HepG2 (cell line): ENCODE data around the gene SLC4A5. TPM values are rescaled to one million over a fixed set of nuclear protein-coding genes. Genes with fewer than 3 reads are reported as not detected.
A peak's percentile ranks its signal among the peaks of the same experiment; 100 is the strongest.

ENCODE experiments used
- HDAC1 ChIP-seq: sonication (generic); formaldehyde crosslinking; IDR thresholded peaks from 2 replicates; pipeline ENCODE4 v1.5.1; 2020; ENCODE audit warnings: mild to moderate bottlenecking, missing genetic modification reagents
- IKZF4 ChIP-seq: sonication (generic); formaldehyde crosslinking; IDR thresholded peaks from 2 replicates; pipeline ENCODE4 v1.5.1; 2020; ENCODE audit warnings: borderline replicate concordance, mild to moderate bottlenecking, low read depth, missing genetic modification reagents; ENCODE audit errors: not compliant biosample characterization
- MEIS2 ChIP-seq: sonication (generic); formaldehyde crosslinking; IDR thresholded peaks from 2 replicates; pipeline ENCODE4 v1.9.0; 2021; ENCODE audit warnings: mild to moderate bottlenecking, missing genetic modification reagents
- NFKBIZ ChIP-seq: IDR thresholded peaks from 2 replicates; pipeline ENCODE4 v1.6.1; 2018; ENCODE audit warnings: missing genetic modification reagents, missing compliant biosample characterization
- NR2F1 ChIP-seq, 2 experiments: fragments of 450-650 bp in 1 of 2; formaldehyde crosslinking in 1 of 2; IDR thresholded peaks; 2 replicates each; pipeline versions ENCODE4 v1.5.0 to v1.6.1; 2016 to 2020; ENCODE audit warnings: mild to moderate bottlenecking in 1 of 2, missing compliant biosample characterization in 1 of 2, missing genetic modification reagents in 1 of 2, moderate library complexity in 1 of 2
- POLR2AphosphoS5 ChIP-seq: IDR thresholded peaks from 2 replicates; pipeline ENCODE4 v1.6.1; 2012; ENCODE audit warnings: low read depth, low read length
- RARA ChIP-seq: IDR thresholded peaks from 2 replicates; pipeline ENCODE4 v1.6.1; 2016; ENCODE audit warnings: missing genetic modification reagents, missing compliant biosample characterization
- RELA ChIP-seq: sonication (generic); formaldehyde crosslinking; IDR thresholded peaks from 2 replicates; pipeline ENCODE4 v1.4.0; 2020; ENCODE audit warnings: missing genetic modification reagents
- RFXAP ChIP-seq: sonication (generic); formaldehyde crosslinking; IDR thresholded peaks from 2 replicates; pipeline ENCODE4 v1.4.0; 2020; ENCODE audit warnings: missing genetic modification reagents, borderline replicate concordance
- RNF2 ChIP-seq: fragments of 450-650 bp; conservative IDR thresholded peaks from 2 replicates; pipeline ENCODE4 v1.6.1; 2016; ENCODE audit warnings: low read depth
- ZMYM2 ChIP-seq: sonication (generic); formaldehyde crosslinking; IDR thresholded peaks from 2 replicates; pipeline ENCODE4 v1.8.0; 2022; ENCODE audit warnings: mild to moderate bottlenecking, missing genetic modification reagents
- ZNF256 ChIP-seq: sonication (generic); formaldehyde crosslinking; conservative IDR thresholded peaks from 2 replicates; pipeline ENCODE4 v1.4.0; 2020; ENCODE audit warnings: missing genetic modification reagents
- ZNF326 ChIP-seq: sonication (generic); formaldehyde crosslinking; IDR thresholded peaks from 2 replicates; pipeline ENCODE4 v1.4.0; 2020; ENCODE audit warnings: missing genetic modification reagents, borderline replicate concordance
- ZNF431 ChIP-seq: sonication (generic); formaldehyde crosslinking; IDR thresholded peaks from 2 replicates; pipeline ENCODE4 v1.9.0; 2022; ENCODE audit warnings: missing genetic modification reagents, low read depth, mild to moderate bottlenecking, borderline replicate concordance
- ZNF503 ChIP-seq: sonication (generic); formaldehyde crosslinking; IDR thresholded peaks from 2 replicates; pipeline ENCODE4 v1.4.0; 2020; ENCODE audit warnings: missing genetic modification reagents
- ZNF570 ChIP-seq: sonication (generic); formaldehyde crosslinking; IDR thresholded peaks from 2 replicates; pipeline ENCODE4 v1.4.0; 2020; ENCODE audit warnings: mild to moderate bottlenecking, missing genetic modification reagents, borderline replicate concordance
- polyA plus RNA-seq, 8 experiments: library from polyadenylated mRNA; depleted of rRNA in 3 of 8; stranded (reverse) in 7 of 8; unstranded in 1 of 8; fragments of >200 nt; fragmentation: Illumina TruSeq in 4 of 8; extraction: Trizol in 4 of 8; gene quantifications; 2 replicates each; pipeline versions ENCODE4 v1.2.1 to v1.2.3, GENCODE V29; 2011 to 2016; ENCODE audit warnings: low read depth in 4 of 8, missing spikeins in 1 of 8, mixed read lengths in 1 of 8; ENCODE audit not compliant: insufficient read depth in 1 of 8
- total RNA-seq, 5 experiments: library from RNA; depleted of rRNA; stranded (reverse); fragments of >200 nt; fragmentation: Illumina TruSeq; extraction: Trizol; gene quantifications; 2 replicates each; pipeline ENCODE4 v1.2.3, GENCODE V29; 2016; ENCODE audit warnings: low read depth in 1 of 5
- TF ChIP-seq, protein P1 (sequence below): sonication (generic); formaldehyde crosslinking; IDR thresholded peaks from 2 replicates; pipeline ENCODE4 v1.5.0; 2020; ENCODE audit warnings: missing genetic modification reagents
- TF ChIP-seq, protein P2 (sequence below): IDR thresholded peaks from 2 replicates; pipeline ENCODE4 v1.6.1; 2012; ENCODE audit warnings: low read depth, low read length, improper control_type of control experiment
- TF ChIP-seq, protein P3 (sequence below): sonication (generic); formaldehyde crosslinking; IDR thresholded peaks from 2 replicates; pipeline ENCODE4 v1.4.0; 2020; ENCODE audit warnings: mild to moderate bottlenecking, missing genetic modification reagents
- TF ChIP-seq, protein P4 (sequence below): sonication (generic); formaldehyde crosslinking; IDR thresholded peaks from 2 replicates; pipeline ENCODE4 v1.9.0; 2021; ENCODE audit warnings: missing genetic modification reagents, mild to moderate bottlenecking, borderline replicate concordance
- TF ChIP-seq, protein P5 (sequence below): sonication (generic); formaldehyde crosslinking; IDR thresholded peaks from 2 replicates; pipeline ENCODE4 v1.8.1; 2023; ENCODE audit warnings: mild to moderate bottlenecking, inconsistent platforms, moderate library complexity, missing genetic modification reagents, borderline replicate concordance

SLC4A5 gene
- total and polyA plus RNA-seq, 2 of the 13 experiments (the other 11 are each of a cell fraction or from before 2014, with no cell fraction given), result 0.50 TPM; not detected in 1

- TF ChIP-seq, protein P1, sequence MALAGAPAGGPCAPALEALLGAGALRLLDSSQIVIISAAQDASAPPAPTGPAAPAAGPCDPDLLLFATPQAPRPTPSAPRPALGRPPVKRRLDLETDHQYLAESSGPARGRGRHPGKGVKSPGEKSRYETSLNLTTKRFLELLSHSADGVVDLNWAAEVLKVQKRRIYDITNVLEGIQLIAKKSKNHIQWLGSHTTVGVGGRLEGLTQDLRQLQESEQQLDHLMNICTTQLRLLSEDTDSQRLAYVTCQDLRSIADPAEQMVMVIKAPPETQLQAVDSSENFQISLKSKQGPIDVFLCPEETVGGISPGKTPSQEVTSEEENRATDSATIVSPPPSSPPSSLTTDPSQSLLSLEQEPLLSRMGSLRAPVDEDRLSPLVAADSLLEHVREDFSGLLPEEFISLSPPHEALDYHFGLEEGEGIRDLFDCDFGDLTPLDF (CRISPR knock-in tag), result 0 out of 2 replicates have a peak, but pooled peaks have one; percentile 26
- TF ChIP-seq ZNF503, result no peak
- TF ChIP-seq, protein P2, sequence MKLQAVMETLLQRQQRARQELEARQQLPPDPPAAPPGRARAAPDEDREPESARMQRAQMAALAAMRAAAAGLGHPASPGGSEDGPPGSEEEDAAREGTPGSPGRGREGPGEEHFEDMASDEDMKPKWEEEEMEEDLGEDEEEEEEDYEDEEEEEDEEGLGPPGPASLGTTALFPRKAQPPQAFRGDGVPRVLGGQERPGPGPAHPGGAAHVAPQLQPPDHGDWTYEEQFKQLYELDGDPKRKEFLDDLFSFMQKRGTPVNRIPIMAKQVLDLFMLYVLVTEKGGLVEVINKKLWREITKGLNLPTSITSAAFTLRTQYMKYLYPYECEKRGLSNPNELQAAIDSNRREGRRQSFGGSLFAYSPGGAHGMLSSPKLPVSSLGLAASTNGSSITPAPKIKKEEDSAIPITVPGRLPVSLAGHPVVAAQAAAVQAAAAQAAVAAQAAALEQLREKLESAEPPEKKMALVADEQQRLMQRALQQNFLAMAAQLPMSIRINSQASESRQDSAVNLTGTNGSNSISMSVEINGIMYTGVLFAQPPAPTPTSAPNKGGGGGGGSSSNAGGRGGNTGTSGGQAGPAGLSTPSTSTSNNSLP, result no peak
- TF ChIP-seq, protein P3, sequence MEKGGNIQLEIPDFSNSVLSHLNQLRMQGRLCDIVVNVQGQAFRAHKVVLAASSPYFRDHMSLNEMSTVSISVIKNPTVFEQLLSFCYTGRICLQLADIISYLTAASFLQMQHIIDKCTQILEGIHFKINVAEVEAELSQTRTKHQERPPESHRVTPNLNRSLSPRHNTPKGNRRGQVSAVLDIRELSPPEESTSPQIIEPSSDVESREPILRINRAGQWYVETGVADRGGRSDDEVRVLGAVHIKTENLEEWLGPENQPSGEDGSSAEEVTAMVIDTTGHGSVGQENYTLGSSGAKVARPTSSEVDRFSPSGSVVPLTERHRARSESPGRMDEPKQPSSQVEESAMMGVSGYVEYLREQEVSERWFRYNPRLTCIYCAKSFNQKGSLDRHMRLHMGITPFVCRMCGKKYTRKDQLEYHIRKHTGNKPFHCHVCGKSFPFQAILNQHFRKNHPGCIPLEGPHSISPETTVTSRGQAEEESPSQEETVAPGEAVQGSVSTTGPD (CRISPR knock-in tag), result no peak
- TF ChIP-seq IKZF4 (CRISPR knock-in tag), result no peak
- TF ChIP-seq ZNF570 (CRISPR knock-in tag), result no peak
- no peak for TF ChIP-seq HDAC1 (CRISPR knock-in tag)
- TF ChIP-seq, protein P4, sequence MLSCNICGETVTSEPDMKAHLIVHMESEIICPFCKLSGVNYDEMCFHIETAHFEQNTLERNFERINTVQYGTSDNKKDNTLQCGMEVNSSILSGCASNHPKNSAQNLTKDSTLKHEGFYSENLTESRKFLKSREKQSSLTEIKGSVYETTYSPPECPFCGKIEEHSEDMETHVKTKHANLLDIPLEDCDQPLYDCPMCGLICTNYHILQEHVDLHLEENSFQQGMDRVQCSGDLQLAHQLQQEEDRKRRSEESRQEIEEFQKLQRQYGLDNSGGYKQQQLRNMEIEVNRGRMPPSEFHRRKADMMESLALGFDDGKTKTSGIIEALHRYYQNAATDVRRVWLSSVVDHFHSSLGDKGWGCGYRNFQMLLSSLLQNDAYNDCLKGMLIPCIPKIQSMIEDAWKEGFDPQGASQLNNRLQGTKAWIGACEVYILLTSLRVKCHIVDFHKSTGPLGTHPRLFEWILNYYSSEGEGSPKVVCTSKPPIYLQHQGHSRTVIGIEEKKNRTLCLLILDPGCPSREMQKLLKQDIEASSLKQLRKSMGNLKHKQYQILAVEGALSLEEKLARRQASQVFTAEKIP (CRISPR knock-in tag), result no peak
- TF ChIP-seq NFKBIZ (CRISPR knock-in tag), result no peak; the same call in 1 of the 2 replicates
- TF ChIP-seq RARA (CRISPR knock-in tag), result no peak
- peak; percentile 10; the same call in 1 of the 2 replicates for TF ChIP-seq MEIS2 (CRISPR knock-in tag)
- peak; percentile 68; the same call in 1 of the 2 replicates for TF ChIP-seq ZNF256 (CRISPR knock-in tag)
- TF ChIP-seq ZMYM2, result no peak
- no peak for TF ChIP-seq RNF2
- peak; percentile 26; the same call in 1 of the 2 replicates for TF ChIP-seq ZNF326 (CRISPR knock-in tag)
- TF ChIP-seq RFXAP (CRISPR knock-in tag), result no peak
- TF ChIP-seq RELA (CRISPR knock-in tag), result 0 out of 2 replicates have a peak, but pooled peaks have one; percentile 35
- TF ChIP-seq, protein P5, sequence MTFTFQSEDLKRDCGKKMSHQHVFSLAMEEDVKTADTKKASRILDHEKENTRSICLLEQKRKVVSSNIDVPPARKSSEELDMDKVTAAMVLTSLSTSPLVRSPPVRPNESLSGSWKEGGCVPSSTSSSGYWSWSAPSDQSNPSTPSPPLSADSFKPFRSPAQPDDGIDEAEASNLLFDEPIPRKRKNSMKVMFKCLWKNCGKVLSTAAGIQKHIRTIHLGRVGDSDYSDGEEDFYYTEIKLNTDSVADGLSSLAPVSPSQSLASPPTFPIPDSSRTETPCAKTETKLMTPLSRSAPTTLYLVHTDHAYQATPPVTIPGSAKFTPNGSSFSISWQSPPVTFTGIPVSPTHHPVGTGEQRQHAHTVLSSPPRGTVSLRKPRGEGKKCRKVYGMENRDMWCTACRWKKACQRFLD (CRISPR knock-in tag), result no peak
- TF ChIP-seq POLR2AphosphoS5, result no peak
- no peak for TF ChIP-seq NR2F1 (CRISPR knock-in tag; IDR thresholded peaks at IDR 0.05)
- no peak for TF ChIP-seq ZNF431
Measured at GRCh38 chr2:74391209-74391579, 48.0 kb upstream of the SLC4A5 start (continued).
